ENCODE measurements around the gene RAB21.

RAB21 gene

GRCh38 chr12:71754461-71755145, at the start of gene RAB21:
Gene RAB21 (plus strand): TSS chr12:71754863. CDS start chr12:71755130, 267 bp downstream.
- DNase-seq = peak; percentile 99

GRCh38 chr12:71704920-71705319, 49.7 kb upstream of the RAB21 start:
- no peak for DNase-seq

GRCh38 chr12:71708658-71709057, 46.0 kb upstream of the RAB21 start:
- peak; percentile 31 for DNase-seq

- DNase-seq = peak; percentile 96
Measured at GRCh38 chr12:71710276-71711125, 44.2 kb upstream of the RAB21 start.

GRCh38 chr12:71718611-71719010, 36.1 kb upstream of the RAB21 start:
- DNase-seq = peak; percentile 55

GRCh38 chr12:71719647-71720370, 34.9 kb upstream of the RAB21 start:
- DNase-seq = peak; percentile 65

- DNase-seq = no peak
Measured at GRCh38 chr12:71721783-71722505, 32.7 kb upstream of the RAB21 start.

GRCh38 chr12:71725011-71725410, 29.7 kb upstream of the RAB21 start:
- no peak for DNase-seq

- no peak for DNase-seq
Measured at GRCh38 chr12:71726548-71726947, 28.1 kb upstream of the RAB21 start.

- DNase-seq = no peak
Measured at GRCh38 chr12:71727958-71728357, 26.7 kb upstream of the RAB21 start.

GRCh38 chr12:71730936-71731335, 23.7 kb upstream of the RAB21 start:
- DNase-seq = peak; percentile 92

GRCh38 chr12:71731439-71732356, 23.0 kb upstream of the RAB21 start:
- DNase-seq = peak; percentile 98

- no peak for DNase-seq
Measured at GRCh38 chr12:71732357-71732712, 22.3 kb upstream of the RAB21 start.

GRCh38 chr12:71737197-71737596, 17.5 kb upstream of the RAB21 start:
- DNase-seq = no peak

GRCh38 chr12:71742998-71743397, 11.7 kb upstream of the RAB21 start:
- no peak for DNase-seq

GRCh38 chr12:71744522-71745300, 10.0 kb upstream of the RAB21 start:
- no peak for DNase-seq

GRCh38 chr12:71746974-71747611, 7.6 kb upstream of the RAB21 start:
- DNase-seq = peak; percentile 54

GRCh38 chr12:71748081-71748850, 6.4 kb upstream of the RAB21 start:
- no peak for DNase-seq

- DNase-seq = no peak
Measured at GRCh38 chr12:71749666-71750065, 5.0 kb upstream of the RAB21 start.

- DNase-seq = no peak
Measured at GRCh38 chr12:71752891-71753290, 1.8 kb upstream of the RAB21 start.

Measured in NCI-H226 (cell line).